SK-N-SH (cell line): Measurements from ENCODE around the gene KCNB1. TPM values are rescaled to one million over a fixed set of nuclear protein-coding genes. Genes with fewer than 3 reads are reported as not detected.

Source experiments
- CTCF ChIA-PET: fragments of 300-600, 350-600 bp; formaldehyde crosslinking; extraction: SDS; loops from one replicate; lab custom pipeline; 2021; lab: Yijun Ruan, JAX
- POLR2A ChIA-PET: fragments of 350-600 bp; sonication (Branson Sonifier 250); formaldehyde crosslinking; extraction: SDS; loops from one replicate; lab custom pipeline; 2020; ENCODE audit warnings: antibody characterized with exemption, inconsistent platforms; lab: Yijun Ruan, JAX
- DNase-seq: peaks from one replicate; pipeline ENCODE4 v3.0.0; 2012
- H2AFZ ChIP-seq: fragments of 200-600 bp; sonication (generic); 2 replicates; pipeline ENCODE4 v1.8.1; 2016; ENCODE audit warnings: antibody characterized with exemption, mild to moderate bottlenecking, low read depth
- H3F3A ChIP-seq: fragments of 200-600 bp; sonication (generic); replicated peaks from 2 replicates; pipeline ENCODE3; 2016; ENCODE audit warnings: antibody characterized with exemption, mild to moderate bottlenecking; ENCODE audit not compliant: insufficient read depth
- H3K27ac ChIP-seq, 2 experiments: fragments of 200-500 bp in 1 of 2; fragments of 200-600 bp in 1 of 2; sonication (Bioruptor generic) in 1 of 2; sonication (generic), shearing (Covaris generic) in 1 of 2; 2 replicates each; pipeline versions ENCODE4 v1.5.1 to v1.6.1; 2014 to 2016; ENCODE audit warnings: low read depth in 2 of 2, inconsistent platforms in 1 of 2, low read length in 1 of 2, mild to moderate bottlenecking in 1 of 2, mixed read lengths in 1 of 2
- H3K27me3 ChIP-seq: fragments of 200-600 bp; sonication (generic), shearing (Covaris generic); 2 replicates; pipeline ENCODE4 v1.6.1; 2016; ENCODE audit warnings: mixed run types; ENCODE audit not compliant: insufficient read depth
- H3K36me3 ChIP-seq, 2 experiments: fragments of 200-500 bp in 1 of 2; fragments of 200-600 bp in 1 of 2; sonication (Bioruptor generic) in 1 of 2; sonication (generic) in 1 of 2; replicated peaks in 1 of 2; 2 replicates each; pipeline versions ENCODE3 to v1.5.1; 2014 to 2016; ENCODE audit warnings: low read length in 1 of 2, mild to moderate bottlenecking in 1 of 2; ENCODE audit not compliant: insufficient read depth in 2 of 2, control insufficient read depth in 1 of 2
- H3K4me1 ChIP-seq, 2 experiments: fragments of 200-500 bp in 1 of 2; fragments of 200-600 bp in 1 of 2; sonication (Bioruptor generic) in 1 of 2; sonication (generic), shearing (Covaris generic) in 1 of 2; 2 replicates each; pipeline versions ENCODE4 v1.5.1 to v1.6.1; 2014 to 2016; ENCODE audit warnings: low read depth in 1 of 2, low read length in 1 of 2, mixed run types in 1 of 2; ENCODE audit not compliant: insufficient read depth in 2 of 2, control insufficient read depth in 1 of 2
- H3K4me2 ChIP-seq: fragments of 200-600 bp; sonication (generic), shearing (Covaris generic); 2 replicates; pipeline ENCODE4 v1.6.1; 2017; ENCODE audit warnings: mixed run types
- H3K4me3 ChIP-seq, 2 experiments: fragments of 200-500 bp in 1 of 2; fragments of 200-600 bp in 1 of 2; sonication (Bioruptor generic) in 1 of 2; sonication (generic), shearing (Covaris generic) in 1 of 2; 2 replicates each; pipeline versions ENCODE4 v1.5.1 to v1.8.1; 2014 to 2016; ENCODE audit warnings: low read depth in 2 of 2, inconsistent platforms in 1 of 2, low read length in 1 of 2, mild to moderate bottlenecking in 1 of 2, mixed read lengths in 1 of 2, moderate library complexity in 1 of 2
- H3K79me2 ChIP-seq: fragments of 200-600 bp; sonication (generic); 2 replicates; pipeline ENCODE4 v1.8.1; 2017; ENCODE audit warnings: mild to moderate bottlenecking; ENCODE audit not compliant: insufficient read depth
- H3K9ac ChIP-seq: fragments of 200-600 bp; sonication (generic); 2 replicates; pipeline ENCODE4 v1.6.1; 2017; ENCODE audit warnings: mixed run types
- H3K9me2 ChIP-seq: fragments of 200-600 bp; sonication (generic); 2 replicates; pipeline ENCODE4 v1.6.1; 2017; ENCODE audit warnings: mixed run types
- H3K9me3 ChIP-seq: fragments of 200-600 bp; sonication (generic); 2 replicates; pipeline ENCODE4 v1.6.1; 2017; ENCODE audit warnings: mixed run types, mild to moderate bottlenecking, moderate library complexity
- H4K20me1 ChIP-seq: fragments of 200-600 bp; sonication (generic); 2 replicates; pipeline ENCODE4 v1.6.1; 2017; ENCODE audit warnings: mild to moderate bottlenecking, mixed run types; ENCODE audit not compliant: insufficient read depth
- CHD2 ChIP-seq: fragments of 150-350 bp; IDR thresholded peaks from 2 replicates; pipeline ENCODE4 v1.6.1; 2018; ENCODE audit warnings: low read length; ENCODE audit not compliant: partially characterized antibody
- CTCF ChIP-seq: fragments of 200-600 bp; sonication (generic); IDR thresholded peaks from 2 replicates; pipeline ENCODE4 v1.6.1; 2017; ENCODE audit warnings: antibody characterized with exemption, mild to moderate bottlenecking, moderate library complexity
- ELF1 ChIP-seq: IDR thresholded peaks from 2 replicates; pipeline ENCODE4 v1.4.0; 2012
- EZH2phosphoT487 ChIP-seq: fragments of 200-600 bp; sonication (generic); IDR thresholded peaks from 2 replicates; pipeline ENCODE4 v1.6.1; 2017; ENCODE audit warnings: low read depth, mixed run types, mild to moderate bottlenecking, antibody characterized with exemption, moderate library complexity, borderline replicate concordance
- FOSL2 ChIP-seq: IDR thresholded peaks from 2 replicates; pipeline ENCODE4 v1.4.0; 2012; ENCODE audit warnings: low read depth, mild to moderate bottlenecking, moderate library complexity, borderline replicate concordance
- FOXJ3 ChIP-seq: sonication (generic); formaldehyde crosslinking; IDR thresholded peaks from 2 replicates; pipeline ENCODE4 v1.5.1; 2020; ENCODE audit warnings: mild to moderate bottlenecking, missing genetic modification reagents
- FOXM1 ChIP-seq: IDR thresholded peaks from 2 replicates; pipeline ENCODE4 v1.4.0; 2012; ENCODE audit warnings: low read depth, mild to moderate bottlenecking
- GATA2 ChIP-seq: sonication (generic); formaldehyde crosslinking; IDR thresholded peaks from 2 replicates; pipeline ENCODE4 v1.5.0; 2020; ENCODE audit warnings: mild to moderate bottlenecking, missing genetic modification reagents
- JUND ChIP-seq: IDR thresholded peaks from 2 replicates; pipeline ENCODE4 v1.4.0; 2012
- MXI1 ChIP-seq: IDR thresholded peaks from 2 replicates; pipeline ENCODE4 v1.6.1; 2012; ENCODE audit warnings: mild to moderate bottlenecking, low read depth, low read length, improper control_type of control experiment
- NRF1 ChIP-seq: IDR thresholded peaks from 2 replicates; pipeline ENCODE4 v1.6.1; 2012; ENCODE audit warnings: low read depth, mild to moderate bottlenecking, low read length
- PBX3 ChIP-seq: IDR thresholded peaks from 2 replicates; pipeline ENCODE4; 2012
- RAD21 ChIP-seq: IDR thresholded peaks from 2 replicates; pipeline ENCODE4 v1.6.1; 2012; ENCODE audit warnings: mild to moderate bottlenecking, low read length
- RFX5 ChIP-seq: IDR thresholded peaks from 2 replicates; pipeline ENCODE4 v1.6.1; 2012; ENCODE audit warnings: mild to moderate bottlenecking, improper control_type of control experiment, low read length
- RXRA ChIP-seq: IDR thresholded peaks from 2 replicates; pipeline ENCODE4 v1.4.0; 2012; ENCODE audit warnings: low read depth, mild to moderate bottlenecking, borderline replicate concordance
- TAF1 ChIP-seq: IDR thresholded peaks from 2 replicates; pipeline ENCODE4 v1.6.1; 2012; ENCODE audit warnings: low read depth, mild to moderate bottlenecking, low read length, moderate library complexity, borderline replicate concordance
- TCF12 ChIP-seq: IDR thresholded peaks from 2 replicates; pipeline ENCODE4 v1.4.0; 2012
- TEAD4 ChIP-seq: IDR thresholded peaks from 2 replicates; pipeline ENCODE4 v1.4.0; 2012; ENCODE audit warnings: mild to moderate bottlenecking, borderline replicate concordance; ENCODE audit not compliant: insufficient read depth
- YY1 ChIP-seq: IDR thresholded peaks from 2 replicates; pipeline ENCODE4 v1.4.0; 2012; ENCODE audit warnings: low read depth, mild to moderate bottlenecking
- WGBS: methylation state at CpG from one replicate; pipeline ENCODE4 v1.1.6; 2017; ENCODE audit warnings: low lambda C conversion rate; 5-methylcytosine and 5-hydroxymethylcytosine counted together
- polyA plus RNA-seq, 3 experiments: library from polyadenylated mRNA; depleted of rRNA; stranded (reverse); fragments of >200 nt; gene quantifications; 2 replicates each; pipeline ENCODE4 v1.2.3, GENCODE V29; 2012
- TF ChIP-seq, protein P1 (sequence below): fragments of 150-350 bp; IDR thresholded peaks from 2 replicates; pipeline ENCODE4 v1.6.1; 2016; ENCODE audit warnings: mild to moderate bottlenecking, low read depth, low read length

KCNB1 gene
- polyA plus RNA-seq, 1 of the 3 experiments (the other 2 are of a cell fraction) = 0.82 TPM

DNA sequence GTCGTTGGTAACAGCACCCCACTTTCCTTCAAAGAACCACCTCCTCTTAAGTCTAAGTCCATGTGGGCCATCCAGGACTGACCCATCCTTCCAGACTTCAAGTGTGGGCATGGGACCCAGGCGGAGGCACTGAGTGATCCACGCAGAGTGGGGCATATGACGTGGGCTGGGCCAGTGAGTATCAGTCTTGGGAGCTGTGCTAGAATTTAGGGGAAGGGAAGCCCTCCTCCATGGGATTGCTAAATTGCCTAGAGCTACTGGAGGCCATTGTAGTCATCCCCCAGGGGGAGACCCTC is 35.3 kb upstream of the KCNB1 start:
- Histone ChIP-seq H3K9ac (no peak overlapping the region), H3K27ac (no peak overlapping the region), H4K20me1 (no peaks in the 10 kb centered on the region), H3F3A (no peaks in the 10 kb centered on the region), H3K4me1 (no peaks in the 10 kb centered on the region), H3K36me3 (no peaks in the 10 kb centered on the region), H3K9me3 (no peaks in the 10 kb centered on the region), H3K79me2 (no peaks in the 10 kb centered on the region), H3K4me2 (no peak overlapping the region), H3K9me2 (no peaks in the 10 kb centered on the region), H3K4me3 (no peak overlapping the region), H2AFZ (no peak overlapping the region), H3K27me3 (no peaks in the 10 kb centered on the region)
- DNase-seq = no peak
- no peak for TF ChIP-seq TEAD4
- TF ChIP-seq FOXM1 = no peak
- TF ChIP-seq, protein P1, sequence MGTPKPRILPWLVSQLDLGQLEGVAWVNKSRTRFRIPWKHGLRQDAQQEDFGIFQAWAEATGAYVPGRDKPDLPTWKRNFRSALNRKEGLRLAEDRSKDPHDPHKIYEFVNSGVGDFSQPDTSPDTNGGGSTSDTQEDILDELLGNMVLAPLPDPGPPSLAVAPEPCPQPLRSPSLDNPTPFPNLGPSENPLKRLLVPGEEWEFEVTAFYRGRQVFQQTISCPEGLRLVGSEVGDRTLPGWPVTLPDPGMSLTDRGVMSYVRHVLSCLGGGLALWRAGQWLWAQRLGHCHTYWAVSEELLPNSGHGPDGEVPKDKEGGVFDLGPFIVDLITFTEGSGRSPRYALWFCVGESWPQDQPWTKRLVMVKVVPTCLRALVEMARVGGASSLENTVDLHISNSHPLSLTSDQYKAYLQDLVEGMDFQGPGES = no peak
- TF ChIP-seq RAD21 = no peak
- no peak for TF ChIP-seq TCF12
- TF ChIP-seq PBX3 = no peak
- TF ChIP-seq MXI1 = no peak
- TF ChIP-seq CTCF = no peak
- no peak for TF ChIP-seq ELF1
- TF ChIP-seq JUND = no peak
- TF ChIP-seq FOSL2 = no peak
- no peak for TF ChIP-seq EZH2phosphoT487
- TF ChIP-seq RXRA = no peak
- TF ChIP-seq RFX5 = no peak
- TF ChIP-seq FOXJ3 (CRISPR knock-in tag) = no peak
- TF ChIP-seq TAF1 = no peak
- no peak for TF ChIP-seq NRF1
- TF ChIP-seq GATA2 (CRISPR knock-in tag) = no peak
- TF ChIP-seq CHD2 = no peak
- TF ChIP-seq YY1 = no peak
- POLR2A ChIA-PET = no interaction called here
- CTCF ChIA-PET = interaction anchor here (0.7 to 15.8 kb wide), 6 partner anchors 10 to 185 kb away, joined by 3 to 317 read pairs (median 14); no protein-coding TSS in a partner anchor
- WGBS = 83% methylated on average over 4 of the region's 4 CpGs
